TTC549 (cell line): ENCODE measurements around the gene KMT5B.

ENCODE experiments used
- FAIRE-seq: peaks from 2 replicates; lab custom pipeline; 2012; peaks lifted over from hg19 to GRCh38; lab: Jason Lieb, UNC

The KMT5B gene

GRCh38 chr11:68142441-68143309 lies 70.4 kb downstream of the KMT5B start:
- FAIRE-seq: no peak

- no peak for FAIRE-seq
Observed at GRCh38 chr11:68142028-68142412, 71.1 kb downstream of the KMT5B start.

- no peak for FAIRE-seq
Observed at GRCh38 chr11:68141246-68142027, 71.7 kb downstream of the KMT5B start.

GRCh38 chr11:68140496-68141245 lies 72.4 kb downstream of the KMT5B start:
- no peak for FAIRE-seq

- no peak for FAIRE-seq
Observed at GRCh38 chr11:68138237-68138636, 74.9 kb downstream of the KMT5B start.

GRCh38 chr11:68137833-68138232 lies 75.3 kb downstream of the KMT5B start:
- no peak for FAIRE-seq

- no peak for FAIRE-seq
Observed at GRCh38 chr11:68136866-68137265, 76.2 kb downstream of the KMT5B start.

GRCh38 chr11:68135161-68135560 lies 77.9 kb downstream of the KMT5B start:
- FAIRE-seq: no peak

GRCh38 chr11:68133761-68134160 lies 79.3 kb downstream of the KMT5B start:
- FAIRE-seq: no peak

- FAIRE-seq: no peak
Observed at GRCh38 chr11:68130121-68130520, 83.0 kb downstream of the KMT5B start.

- FAIRE-seq: no peak
Observed at GRCh38 chr11:68128682-68129327, 84.3 kb downstream of the KMT5B start.

- FAIRE-seq: no peak
Observed at GRCh38 chr11:68127714-68128681, 85.1 kb downstream of the KMT5B start.

- no peak for FAIRE-seq
Observed at GRCh38 chr11:68125164-68125563, 87.9 kb downstream of the KMT5B start.

GRCh38 chr11:68122936-68123539 lies 90.1 kb downstream of the KMT5B start:
- no peak for FAIRE-seq

GRCh38 chr11:68121067-68121899 lies 91.8 kb downstream of the KMT5B start, which contains the start of gene CHKA:
TSS of gene CHKA (minus strand) at chr11:68121388. CDS start at chr11:68121177, 211 bp downstream.
- FAIRE-seq: no peak

- no peak for FAIRE-seq
Observed at GRCh38 chr11:68120273-68121066, 92.6 kb downstream of the KMT5B start.

- FAIRE-seq: no peak
Observed at GRCh38 chr11:68118706-68119448, 94.2 kb downstream of the KMT5B start.
